HG02885 (cell line): ENCODE data around the gene DRC7.
A peak's percentile ranks its signal among the peaks of the same experiment; 100 is the strongest.
"Not testable (repeated sequence)": the region's sequence is repeated elsewhere in the genome, so short reads cannot be mapped to it uniquely, and the experiment has no call there.

Source experiments
- ATAC-seq: cut with Tn5 transposase; IDR thresholded peaks from one replicate; pipeline ENCODE4 v1.9.1; 2021; ENCODE audit warnings: mild to moderate bottlenecking; ENCODE audit not compliant: unreplicated experiment, poor library complexity

DRC7 gene

DNA sequence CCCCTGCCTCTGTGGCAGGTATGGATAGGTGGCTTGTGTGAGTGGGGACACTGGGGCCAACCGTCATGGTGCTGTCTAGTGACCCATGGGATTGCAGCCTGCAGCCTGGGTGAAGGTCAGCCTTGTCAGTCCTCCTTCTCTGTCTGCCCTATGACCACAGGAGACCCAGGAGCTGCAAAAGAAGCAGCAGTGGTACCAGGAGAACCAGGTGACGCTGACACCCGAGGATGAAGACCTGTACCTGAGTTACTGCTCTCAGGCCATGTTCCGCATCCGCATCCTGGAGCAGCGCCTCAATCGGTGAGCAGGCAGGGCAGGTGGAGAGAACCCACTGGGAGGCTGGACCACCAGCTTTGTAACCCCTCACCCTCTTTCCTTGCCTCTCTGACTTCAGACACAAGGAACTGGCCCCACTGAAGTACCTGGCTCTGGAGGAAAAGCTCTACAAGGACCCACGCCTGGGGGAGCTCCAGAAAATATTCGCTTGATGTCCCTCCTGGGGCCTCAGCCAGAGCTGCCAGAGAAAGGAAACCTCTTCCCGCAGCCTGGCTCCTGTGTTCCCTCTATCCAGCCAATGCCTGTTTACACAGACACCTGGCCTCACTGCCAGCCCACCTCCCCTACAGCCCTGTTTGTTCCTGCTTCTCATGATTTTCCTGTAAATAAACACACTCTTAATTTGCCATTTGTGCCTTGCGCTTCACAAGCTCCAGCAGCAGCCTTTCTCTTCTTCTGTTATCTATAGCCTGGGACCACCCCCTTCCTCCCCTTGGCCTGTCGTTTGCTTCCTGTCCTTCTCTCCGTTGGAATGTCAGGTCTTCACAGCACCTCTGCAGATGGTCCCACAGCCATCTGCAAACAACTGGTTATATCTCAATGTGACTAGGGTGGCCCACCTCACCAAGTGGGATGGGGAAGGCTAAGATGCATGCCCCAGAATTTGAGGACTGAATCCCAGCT, 36.4 kb downstream of the DRC7 start:
- ATAC-seq = no peak

DNA sequence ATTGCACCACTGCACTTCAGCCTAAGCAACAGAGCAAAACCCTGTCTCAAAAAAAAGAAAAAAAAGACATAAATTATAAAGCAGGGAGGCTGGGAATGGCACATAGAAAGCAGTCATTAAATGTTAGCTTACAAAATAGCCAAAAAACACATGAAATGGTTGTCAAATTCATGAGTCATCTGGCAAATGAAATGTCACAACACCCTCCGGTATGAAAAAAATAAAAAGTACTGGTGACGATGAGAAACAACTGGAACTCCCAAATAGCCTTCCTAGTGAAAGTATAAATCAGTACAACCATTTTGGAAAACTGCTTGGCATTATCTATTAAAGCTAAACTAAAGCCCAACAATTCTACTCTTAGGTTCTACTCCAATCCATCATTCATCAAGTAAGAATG, 37.4 kb downstream of the DRC7 start:
- no peak for ATAC-seq

GRCh38 chr16:57732714-57733113, 38.1 kb downstream of the DRC7 start:
- ATAC-seq = no peak

DNA sequence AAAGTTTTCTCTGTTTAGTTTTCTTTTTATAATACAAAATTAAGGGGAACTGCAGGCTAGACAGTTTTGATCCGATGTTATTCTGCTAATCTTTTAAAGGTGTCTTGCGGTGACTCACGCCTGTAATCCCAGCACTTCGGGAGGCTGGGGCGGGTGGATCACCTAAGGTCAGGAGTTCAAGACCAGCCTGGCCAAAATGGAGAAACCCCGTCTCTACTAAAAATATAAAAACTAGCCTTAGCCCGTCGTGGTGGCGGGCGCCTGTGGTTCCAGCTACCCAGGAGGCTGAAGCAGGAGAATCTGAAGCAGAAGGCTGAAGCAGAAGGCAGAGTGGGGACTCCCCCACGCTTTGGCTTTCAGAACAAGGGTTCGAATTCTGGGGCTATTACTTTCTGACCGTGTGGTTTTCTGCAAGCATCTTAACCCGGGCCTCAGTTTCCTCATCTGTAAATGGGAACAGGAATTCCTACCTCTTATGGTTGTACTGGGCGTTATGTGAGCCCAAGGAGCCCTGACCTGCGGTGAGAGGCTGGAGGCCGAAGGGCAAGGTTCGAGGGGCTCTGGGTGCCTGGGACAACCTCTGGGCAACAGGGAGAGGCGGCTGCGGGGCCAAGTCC, 39.8 kb downstream of the DRC7 start:
- no peak for ATAC-seq

GRCh38 chr16:57734925-57735754, 40.5 kb downstream of the DRC7 start:
- ATAC-seq = peak; percentile 91

- ATAC-seq = no peak
These were observed 41.3 kb downstream of the DRC7 start, which contains the start of gene KATNB1 for GRCh38 chr16:57735755-57736418. KATNB1 (plus strand) TSS chr16:57735770; CDS start chr16:57737244, 1,474 bp downstream.

DNA sequence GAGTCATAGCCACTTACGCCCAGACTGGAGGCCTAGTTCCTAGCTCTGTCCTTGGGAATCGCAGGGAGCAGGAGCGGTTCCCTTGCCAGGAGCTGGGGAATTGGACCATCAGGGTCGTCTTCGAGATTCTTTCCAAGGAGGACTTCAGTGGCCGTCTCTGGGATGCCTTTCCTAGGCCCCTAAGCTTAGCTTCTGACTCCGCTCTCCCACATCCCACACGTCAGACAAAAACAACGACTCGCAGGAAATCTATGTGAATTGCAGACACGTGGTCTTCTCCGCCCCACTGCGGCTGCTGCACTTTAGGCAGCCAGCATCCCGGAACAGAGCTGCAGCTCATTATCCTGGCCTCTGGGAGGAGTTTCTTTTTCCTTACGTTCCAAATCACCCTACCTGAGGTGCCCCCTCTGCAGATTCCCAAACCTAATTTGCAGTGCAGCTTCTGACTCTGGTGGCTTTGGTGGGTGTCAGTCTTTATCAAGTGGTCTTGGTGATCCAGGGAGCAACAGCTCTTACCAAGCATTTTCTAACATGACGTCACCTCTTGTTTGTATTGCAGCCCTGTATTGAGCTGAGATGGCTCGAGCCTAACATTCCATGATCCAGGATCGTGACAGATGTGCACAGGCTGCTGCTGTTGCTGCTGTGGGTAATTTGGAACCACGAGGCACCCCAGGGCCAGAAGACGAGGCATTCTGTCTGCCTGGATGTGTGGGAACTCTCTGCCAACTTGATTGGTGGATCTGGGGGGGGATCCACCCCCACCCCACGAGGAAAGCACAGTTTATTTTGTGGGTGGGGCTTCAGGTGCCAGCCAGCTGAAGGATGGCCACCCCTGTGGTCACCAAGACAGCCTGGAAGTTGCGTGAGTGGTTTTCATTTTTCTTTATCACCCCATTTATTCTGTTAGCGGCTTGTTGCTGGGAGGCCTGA, 42.1 kb downstream of the DRC7 start:
- ATAC-seq = no peak

DNA sequence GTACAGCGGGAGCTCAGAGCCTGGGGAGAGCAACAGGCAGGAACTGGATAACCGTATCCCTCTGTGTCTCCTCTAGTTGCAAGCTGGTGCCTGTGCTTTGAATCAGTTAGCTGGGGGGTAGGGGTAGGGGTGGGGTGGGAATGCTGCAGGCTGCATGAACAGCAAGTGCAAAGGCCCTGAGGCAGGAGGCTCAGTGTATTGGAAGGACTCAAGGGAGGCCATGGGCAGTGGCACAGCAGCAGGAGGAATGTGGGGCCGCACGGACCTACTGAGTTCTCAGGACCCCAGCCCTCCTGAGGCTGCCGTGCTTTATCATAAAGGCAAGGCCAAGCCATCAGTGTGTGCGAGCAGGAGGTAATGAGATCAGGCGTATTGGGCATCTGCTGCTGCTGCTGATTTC, 44.2 kb downstream of the DRC7 start:
- ATAC-seq = no peak

- no peak for ATAC-seq
These were observed 45.3 kb downstream of the DRC7 start for GRCh38 chr16:57739756-57740422.

GRCh38 chr16:57740423-57741071, 45.9 kb downstream of the DRC7 start:
- ATAC-seq = no peak

DNA sequence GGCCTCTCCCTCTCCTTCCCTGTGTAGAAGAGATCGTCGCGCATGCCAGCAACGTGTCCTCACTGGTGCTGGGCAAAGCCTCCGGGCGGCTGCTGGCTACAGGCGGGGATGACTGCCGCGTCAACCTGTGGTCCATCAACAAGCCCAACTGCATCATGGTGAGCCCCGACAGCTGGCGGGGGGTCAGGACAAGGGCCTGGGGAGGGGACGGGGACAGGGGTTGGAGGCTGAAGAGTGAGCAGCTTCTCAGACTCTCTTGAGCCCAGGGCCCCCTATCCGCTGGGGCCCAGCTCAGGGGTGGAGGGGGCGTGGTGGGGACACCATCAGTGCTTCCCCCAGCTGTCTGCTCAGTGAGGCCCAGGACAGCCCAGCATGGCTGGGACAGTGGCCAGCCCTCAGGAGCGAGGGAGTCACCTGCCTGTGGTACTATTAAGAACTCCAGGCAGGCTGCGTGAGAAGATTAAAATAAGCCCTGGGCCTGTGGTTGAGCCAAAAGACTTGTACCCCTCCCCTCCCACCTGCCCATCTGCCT, 47.1 kb downstream of the DRC7 start:
- ATAC-seq = no peak

DNA sequence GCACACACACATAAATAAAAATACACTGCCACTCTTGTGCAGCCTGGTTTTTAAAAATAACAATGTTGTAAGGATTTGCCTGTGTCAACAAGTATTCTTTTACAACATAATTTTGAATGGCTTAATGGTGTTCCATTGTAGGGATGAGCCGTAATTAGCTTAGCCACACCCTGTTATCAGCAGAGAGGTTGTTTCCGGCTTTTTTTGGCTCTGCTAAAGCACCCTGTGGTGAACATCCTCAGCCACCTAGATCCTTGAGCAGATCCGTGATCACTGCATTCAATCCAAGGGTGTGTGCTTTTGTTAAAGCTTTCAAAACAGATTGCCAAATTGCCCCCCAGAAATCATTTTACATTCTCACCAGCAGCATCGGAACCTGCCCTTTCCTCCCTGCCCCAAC, 47.9 kb downstream of the DRC7 start:
- no peak for ATAC-seq

GRCh38 chr16:57743458-57743857, 48.9 kb downstream of the DRC7 start:
- ATAC-seq = no peak

DNA sequence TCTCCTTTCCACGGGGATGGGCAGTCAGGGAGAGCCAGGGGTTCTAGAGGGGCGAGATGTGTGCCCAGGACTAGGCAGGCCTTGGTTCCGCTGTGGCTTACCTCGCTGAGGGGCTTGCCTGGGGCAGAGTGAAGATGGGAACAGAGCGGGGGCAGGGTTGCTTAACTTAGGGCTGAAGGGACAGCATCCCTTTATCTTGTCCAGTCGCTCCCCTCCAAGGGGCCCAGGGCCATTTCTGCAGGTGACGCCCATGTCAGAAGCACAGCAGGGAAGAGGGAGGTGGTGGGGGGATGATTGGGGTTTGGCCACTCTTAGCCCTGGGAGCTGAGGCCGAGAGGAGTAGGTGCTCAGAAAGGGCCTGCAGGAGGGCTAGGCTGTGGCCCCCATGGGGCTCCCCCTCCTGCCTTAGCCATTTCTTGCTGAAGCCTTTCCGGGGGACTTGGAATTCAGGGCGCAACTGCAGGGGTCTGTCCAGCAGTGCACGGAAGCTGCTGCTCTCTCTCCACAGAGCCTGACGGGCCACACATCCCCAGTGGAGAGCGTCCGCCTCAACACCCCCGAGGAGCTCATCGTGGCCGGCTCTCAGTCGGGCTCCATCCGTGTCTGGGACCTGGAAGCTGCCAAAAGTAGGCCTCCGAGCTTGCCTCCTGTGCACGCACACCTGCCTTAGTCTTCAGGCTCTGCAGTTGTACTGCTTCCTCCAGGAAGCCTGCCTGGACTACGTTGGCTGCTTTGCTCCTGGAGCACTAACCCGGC, 49.5 kb downstream of the DRC7 start:
- no peak for ATAC-seq

GRCh38 chr16:57744642-57744903, 50.0 kb downstream of the DRC7 start:
- ATAC-seq = no peak

DNA sequence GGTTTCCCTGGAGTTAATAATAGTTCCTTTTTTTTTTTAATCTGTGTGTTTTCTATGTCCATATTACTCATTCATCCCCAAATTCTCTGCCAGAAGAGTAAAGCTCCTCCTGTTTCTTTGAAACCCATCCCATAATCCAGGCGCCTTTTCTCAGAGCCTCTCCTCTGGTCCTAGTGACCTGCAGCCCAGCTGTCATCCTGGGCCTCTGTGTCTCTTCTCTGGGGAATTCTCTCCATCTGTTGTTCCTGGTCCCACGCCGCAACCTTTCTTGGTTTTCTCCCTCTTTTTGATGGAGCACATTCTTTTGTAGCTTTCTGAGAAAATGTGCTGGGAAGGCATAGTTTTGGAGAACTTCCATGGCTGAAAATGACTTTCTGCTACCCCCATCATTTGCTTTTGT, 51.2 kb downstream of the DRC7 start:
- no peak for ATAC-seq

- ATAC-seq = not testable (repeated sequence)
These were observed 51.7 kb downstream of the DRC7 start for GRCh38 chr16:57746316-57746715.
